Esophagus muscularis mucosa (tissue), 4 donors: ENCODE data around the gene HERC2. TPM values are rescaled to one million over a fixed set of nuclear protein-coding genes. Genes with fewer than 3 reads are reported as not detected.

Experiments used
- DNase-seq: peaks from one replicate; pipeline ENCODE4 v3.0.0-alpha.2; 2017; ENCODE audit errors: extremely low spot score
- H3K27ac ChIP-seq, 4 donors: fragments of 200-600 bp; sonication (generic); replicated peaks in 1 of 4; 1 replicate in 3 of 4; 2 replicates in 1 of 4; pipeline ENCODE4 v1.5.1; 2016 to 2019; ENCODE audit warnings: mild to moderate bottlenecking in 1 of 4
- H3K27me3 ChIP-seq, 4 donors: fragments of 200-600 bp; sonication (generic); one replicate each; pipeline versions ENCODE4 v1.5.1 to v1.6.0; 2016 to 2019
- H3K36me3 ChIP-seq, 4 donors: fragments of 200-600 bp; sonication (generic); one replicate each; pipeline ENCODE4 v1.5.1; 2016 to 2019
- H3K4me1 ChIP-seq, 4 donors: fragments of 200-600 bp; sonication (generic); one replicate each; pipeline ENCODE4 v1.5.1; 2016 to 2019
- H3K4me3 ChIP-seq, 4 donors: fragments of 200-600 bp; sonication (generic); 1 replicate in 2 of 4; 2 replicates in 2 of 4; pipeline ENCODE4 v1.5.1; 2016 to 2019; ENCODE audit warnings: mild to moderate bottlenecking in 4 of 4, moderate library complexity in 1 of 4
- H3K9me3 ChIP-seq, 4 donors: fragments of 200-600 bp; sonication (generic); 1 replicate in 3 of 4; 2 replicates in 1 of 4; pipeline ENCODE4 v1.5.1; 2016 to 2019
- CTCF ChIP-seq, 3 experiments: fragments of 200-600 bp in 2 of 3; fragments of 450-650 bp in 1 of 3; sonication (generic) in 2 of 3; IDR thresholded peaks; one replicate each; pipeline ENCODE4 v1.5.1; 2017 to 2019; ENCODE audit warnings: antibody characterized with exemption in 3 of 3, mild to moderate bottlenecking in 2 of 3, moderate library complexity in 1 of 3
- EP300 ChIP-seq: sonication (generic); formaldehyde crosslinking; IDR thresholded peaks from one replicate; pipeline ENCODE4 v1.6.1; 2017; ENCODE audit warnings: antibody characterized with exemption
- POLR2A ChIP-seq: fragments of 450-650 bp; IDR thresholded peaks from one replicate; pipeline ENCODE4 v1.6.1; 2017; ENCODE audit warnings: antibody characterized with exemption, moderate library complexity, mild to moderate bottlenecking, low read depth
- POLR2AphosphoS5 ChIP-seq, 2 donors: sonication (generic); formaldehyde crosslinking; IDR thresholded peaks; one replicate each; pipeline ENCODE4 v1.6.1; 2017; ENCODE audit warnings: antibody characterized with exemption in 2 of 2
- WGBS: methylation state at CpG from one replicate; pipeline ENCODE4 v1.1.5; 2018; 5-methylcytosine and 5-hydroxymethylcytosine counted together
- intact Hi-C: fragments of 100-400 bp; cut with DNase I; formaldehyde crosslinking; loops from one replicate; pipeline ENCODE4 v1.15.1; 2023
- total RNA-seq, 4 donors: library from RNA; depleted of rRNA; stranded (reverse); fragments of >200 nt; gene quantifications; one replicate each; pipeline versions ENCODE4 v1.1.0 to v1.2.1, GENCODE V29; 2016

The HERC2 gene
- total RNA-seq, 4 donors from 2014 or later, result 57.0 to 96.3 (median 66.0) TPM

- Histone ChIP-seq H3K4me1 (peaks cover 0 to 7% (median 3%) of the 10 kb centered on the region in 4 donors), H3K4me3 (no peak overlapping the region), H3K36me3 (peaks cover 22 to 82% (median 57%) of the 10 kb centered on the region in 4 donors), H3K9me3 (no peaks in the 10 kb centered on the region), H3K27ac (no peak overlapping the region), H3K27me3 (no peaks in the 10 kb centered on the region)
- DNase-seq, result no peak
- WGBS, result 89% methylated on average over 13 of the region's 13 CpGs
- TF ChIP-seq EP300 (no peak), POLR2A (no peak), CTCF (IDR thresholded peaks at IDR 0.05) (no peak), POLR2AphosphoS5 (IDR thresholded peaks at IDR 0.05) (no peak)
- intact Hi-C loops, result no loop called here
Measured at GRCh38 chr15:28131946-28132345, 190.0 kb downstream of the HERC2 start.

- DNase-seq, result no peak
- H3K27me3 ChIP-seq, result no peaks in the 10 kb centered on the region
- no peaks in the 10 kb centered on the region for H3K9me3 ChIP-seq
- TF ChIP-seq POLR2A (no peak), EP300 (no peak), CTCF (IDR thresholded peaks at IDR 0.05) (no peak), POLR2AphosphoS5 (IDR thresholded peaks at IDR 0.05) (no peak)
- H3K27ac ChIP-seq, result no peak overlapping the region
- intact Hi-C loops, result no loop called here
- peaks cover 22 to 87% (median 59%) of the 10 kb centered on the region in 4 donors for H3K36me3 ChIP-seq
- WGBS, result 93% methylated on average over 8 of the region's 13 CpGs
- H3K4me1 ChIP-seq, result peaks cover 0 to 7% (median 3%) of the 10 kb centered on the region in 4 donors
- H3K4me3 ChIP-seq, result no peak overlapping the region
Measured at GRCh38 chr15:28131400-28131799, 190.6 kb downstream of the HERC2 start.

GRCh38 chr15:28130651-28131050 is 191.3 kb downstream of the HERC2 start:
- H3K36me3 ChIP-seq, result peaks cover 22 to 89% (median 59%) of the 10 kb centered on the region in 4 donors
- peaks cover 0 to 7% (median 3%) of the 10 kb centered on the region in 4 donors for H3K4me1 ChIP-seq
- 89% methylated on average over 4 of the region's 7 CpGs for WGBS
- H3K27me3 ChIP-seq, result no peaks in the 10 kb centered on the region
- intact Hi-C loops, result no loop called here
- no peak overlapping the region for H3K4me3 ChIP-seq
- no peaks in the 10 kb centered on the region for H3K9me3 ChIP-seq
- no peak for DNase-seq
- H3K27ac ChIP-seq, result no peak overlapping the region
- TF ChIP-seq CTCF (IDR thresholded peaks at IDR 0.05) (no peak), POLR2AphosphoS5 (IDR thresholded peaks at IDR 0.05) (no peak), POLR2A (no peak), EP300 (no peak)

- Histone ChIP-seq H3K4me1 (peaks cover 0 to 7% (median 3%) of the 10 kb centered on the region in 4 donors), H3K27me3 (no peaks in the 10 kb centered on the region), H3K9me3 (no peaks in the 10 kb centered on the region), H3K36me3 (peaks cover 26 to 91% (median 64%) of the 10 kb centered on the region in 4 donors), H3K27ac (no peak overlapping the region), H3K4me3 (no peak overlapping the region)
- TF ChIP-seq POLR2A (no peak), POLR2AphosphoS5 (IDR thresholded peaks at IDR 0.05) (no peak), CTCF (IDR thresholded peaks at IDR 0.05) (no peak), EP300 (no peak)
- intact Hi-C loops, result no loop called here
- WGBS, result 97% methylated on average over 8 of the region's 9 CpGs
- DNase-seq, result no peak
Measured at GRCh38 chr15:28129231-28129848, 192.6 kb downstream of the HERC2 start.

- 84% methylated on average over 11 of the region's 11 CpGs for WGBS
- DNase-seq, result no peak
- no peaks in the 10 kb centered on the region for H3K27me3 ChIP-seq
- H3K27ac ChIP-seq, result no peak overlapping the region
- peaks cover 26 to 91% (median 71%) of the 10 kb centered on the region in 4 donors for H3K36me3 ChIP-seq
- TF ChIP-seq CTCF (IDR thresholded peaks at IDR 0.05) (no peak), POLR2A (no peak), EP300 (no peak), POLR2AphosphoS5 (IDR thresholded peaks at IDR 0.05) (no peak)
- no peaks in the 10 kb centered on the region for H3K9me3 ChIP-seq
- peaks cover 0 to 3% (median 0%) of the 10 kb centered on the region in 4 donors for H3K4me1 ChIP-seq
- H3K4me3 ChIP-seq, result no peak overlapping the region
- intact Hi-C loops, result no loop called here
Measured at GRCh38 chr15:28128031-28128430, 193.9 kb downstream of the HERC2 start.
